ENCODE measurements around the gene METTL22. TPM values are rescaled to one million over a fixed set of nuclear protein-coding genes. Genes with fewer than 3 reads are reported as not detected.

Gene METTL22
- polyA plus RNA-seq, 1 of the 3 experiments (the other 2 are of a cell fraction), result 38.3 TPM

GRCh38 chr16:8572063-8572918, 49.2 kb upstream of the METTL22 start (continued):
- TF ChIP-seq USF2 (IDR thresholded peaks at IDR 0.05; ENCODE audit: borderline replicate concordance, low read depth, low read length) (no peak), POLR2AphosphoS5 (IDR thresholded peaks at IDR 0.05; ENCODE audit: low read depth, low read length) (no peak), FOSL2 (IDR thresholded peaks at IDR 0.05; ENCODE audit: borderline replicate concordance, low read depth) (no peak), CTCF (IDR thresholded peaks at IDR 0.05) (no peak), CHD2 (IDR thresholded peaks at IDR 0.05; ENCODE audit: low read length, partially characterized antibody) (no peak), NRF1 (IDR thresholded peaks at IDR 0.05; ENCODE audit: low read depth, low read length) (no peak)

GRCh38 chr16:8572919-8573724, 48.4 kb upstream of the METTL22 start:
- POLR2A ChIA-PET, result no interaction called here
- Histone ChIP-seq H3K36me3 (replicated peaks in 1 of 2; ENCODE audit: control insufficient read depth in 1 of 2, insufficient read depth in 2 of 2, low read length in 1 of 2) (no peaks in the 10 kb centered on the region), H3F3A (replicated peaks; ENCODE audit: insufficient read depth) (no peaks in the 10 kb centered on the region), H4K20me1 (ENCODE audit: insufficient read depth) (no peaks in the 10 kb centered on the region), H3K79me2 (ENCODE audit: insufficient read depth) (no peaks in the 10 kb centered on the region), H3K4me2 (no peak overlapping the region), H2AFZ (ENCODE audit: low read depth) (no peak overlapping the region), H3K27ac (ENCODE audit: low read depth in 2 of 2, low read length in 1 of 2) (no peak overlapping the region), H3K4me3 (ENCODE audit: low read depth in 2 of 2, low read length in 1 of 2) (no peak overlapping the region; a peak in 1 of 4 replicates), H3K4me1 (ENCODE audit: control insufficient read depth in 1 of 2, insufficient read depth in 2 of 2, low read depth in 1 of 2, low read length in 1 of 2) (peaks cover 0 to 15% of the 10 kb centered on the region in 2 experiments; a peak in 2 of 4 replicates), H3K27me3 (ENCODE audit: insufficient read depth) (peaks cover 6% of the 10 kb centered on the region; the same call in 1 of the 2 replicates), H3K9ac (no peak overlapping the region), H3K9me3 (no peaks in the 10 kb centered on the region), H3K9me2 (no peaks in the 10 kb centered on the region)
- TF ChIP-seq CTCF (IDR thresholded peaks at IDR 0.05), result peak; percentile 57
- TF ChIP-seq MEF2A (IDR thresholded peaks at IDR 0.05; ENCODE audit: borderline replicate concordance, low read depth), result no peak
- TF ChIP-seq NFIC (IDR thresholded peaks at IDR 0.05; ENCODE audit: borderline replicate concordance), result no peak
- TF ChIP-seq USF1 (IDR thresholded peaks at IDR 0.05; ENCODE audit: borderline replicate concordance, low read depth), result peak; percentile 18; the same call in 1 of the 2 replicates
- no peak for TF ChIP-seq USF2 (IDR thresholded peaks at IDR 0.05; ENCODE audit: borderline replicate concordance, low read depth, low read length)
- TF ChIP-seq RAD21 (IDR thresholded peaks at IDR 0.05; ENCODE audit: low read length), result peak; percentile 72
- no peak for TF ChIP-seq RXRA (IDR thresholded peaks at IDR 0.05; ENCODE audit: borderline replicate concordance, low read depth)
- peak; percentile 39; the same call in 1 of the 2 replicates for TF ChIP-seq SMC3 (IDR thresholded peaks at IDR 0.05; ENCODE audit: low read depth, low read length)
- CTCF ChIA-PET, result interaction anchor here (0.6 to 2.8 kb wide), 22 partner anchors 10 to 473 kb away, joined by 3 to 12 read pairs (median 3); partner anchors contain the start of genes PMM2 and TMEM186
- DNase-seq, result peak; percentile 50
- WGBS (ENCODE audit: low lambda C conversion rate), result 38% methylated on average over 7 of the region's 7 CpGs
